ENCODE data around the gene CENPM.

Gene CENPM

GRCh38 chr22:41982865-41983264 lies 35.9 kb upstream of the CENPM start:
- TF ChIP-seq CTCF (IDR thresholded peaks at IDR 0.05), result no peak

DNA sequence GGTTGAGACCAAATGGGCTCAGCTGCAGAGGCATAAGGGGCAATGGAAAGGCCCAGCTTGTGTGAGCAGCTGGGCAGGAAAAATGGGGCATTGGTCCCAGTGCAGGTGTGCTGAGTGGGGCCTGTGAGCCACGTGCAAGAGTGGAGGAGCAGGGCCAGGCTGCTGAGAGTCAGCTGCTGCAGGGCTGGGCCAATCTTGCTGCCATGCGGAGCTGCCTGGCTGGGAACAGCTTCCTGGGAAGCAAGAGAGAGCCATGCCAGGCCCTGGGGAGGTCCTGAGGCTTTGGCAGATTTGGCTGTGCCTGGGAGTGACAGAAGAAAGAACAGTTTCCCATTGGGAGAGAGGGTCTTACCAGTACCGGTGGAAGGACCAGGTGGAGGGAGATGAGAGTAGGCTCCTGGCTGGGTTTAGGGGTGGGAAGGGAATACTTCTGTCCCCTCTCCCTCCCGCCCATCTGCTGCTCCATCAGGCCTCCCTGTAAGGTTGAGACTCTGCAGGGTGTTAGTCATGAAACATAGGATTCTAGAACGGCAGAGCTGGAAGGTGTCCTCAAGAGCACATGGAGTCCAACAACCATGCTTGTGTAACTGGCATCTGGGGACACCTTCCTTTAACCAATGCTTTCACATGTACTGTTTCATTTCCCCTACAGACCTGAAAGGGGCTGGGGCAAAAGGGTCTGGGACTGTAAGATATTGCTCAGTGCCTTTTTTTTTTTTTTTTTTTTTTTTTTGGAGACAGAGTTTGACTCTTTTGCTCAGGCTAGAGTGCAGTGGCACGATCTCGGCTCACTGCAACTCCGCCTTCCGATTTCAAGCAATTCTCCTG lies 32.7 kb upstream of the CENPM start:
- TF ChIP-seq CTCF (IDR thresholded peaks at IDR 0.05), result no peak

DNA sequence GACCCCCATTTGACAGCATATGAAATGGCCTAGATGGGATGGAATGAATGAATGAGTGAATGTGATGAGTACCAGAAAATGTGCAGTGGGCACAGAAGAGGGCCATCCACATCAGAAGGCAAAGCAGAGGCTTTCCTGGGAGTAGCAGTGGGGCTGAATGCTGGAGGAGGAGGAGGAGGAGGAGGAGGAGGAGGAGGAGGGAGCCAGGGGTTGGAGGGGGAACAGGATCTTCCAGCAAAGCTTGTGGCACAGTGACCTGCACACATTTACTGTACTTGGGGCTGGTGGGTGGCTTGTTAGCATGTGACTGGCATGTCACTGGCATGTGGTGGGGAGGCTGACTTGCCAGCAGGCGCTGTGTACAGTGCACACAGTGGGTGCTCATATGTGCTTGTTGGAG lies 31.8 kb upstream of the CENPM start:
- TF ChIP-seq CTCF (IDR thresholded peaks at IDR 0.05), result no peak

- TF ChIP-seq CTCF (IDR thresholded peaks at IDR 0.05), result no peak
Observed at GRCh38 chr22:41976961-41977566, 30.1 kb upstream of the CENPM start.

DNA sequence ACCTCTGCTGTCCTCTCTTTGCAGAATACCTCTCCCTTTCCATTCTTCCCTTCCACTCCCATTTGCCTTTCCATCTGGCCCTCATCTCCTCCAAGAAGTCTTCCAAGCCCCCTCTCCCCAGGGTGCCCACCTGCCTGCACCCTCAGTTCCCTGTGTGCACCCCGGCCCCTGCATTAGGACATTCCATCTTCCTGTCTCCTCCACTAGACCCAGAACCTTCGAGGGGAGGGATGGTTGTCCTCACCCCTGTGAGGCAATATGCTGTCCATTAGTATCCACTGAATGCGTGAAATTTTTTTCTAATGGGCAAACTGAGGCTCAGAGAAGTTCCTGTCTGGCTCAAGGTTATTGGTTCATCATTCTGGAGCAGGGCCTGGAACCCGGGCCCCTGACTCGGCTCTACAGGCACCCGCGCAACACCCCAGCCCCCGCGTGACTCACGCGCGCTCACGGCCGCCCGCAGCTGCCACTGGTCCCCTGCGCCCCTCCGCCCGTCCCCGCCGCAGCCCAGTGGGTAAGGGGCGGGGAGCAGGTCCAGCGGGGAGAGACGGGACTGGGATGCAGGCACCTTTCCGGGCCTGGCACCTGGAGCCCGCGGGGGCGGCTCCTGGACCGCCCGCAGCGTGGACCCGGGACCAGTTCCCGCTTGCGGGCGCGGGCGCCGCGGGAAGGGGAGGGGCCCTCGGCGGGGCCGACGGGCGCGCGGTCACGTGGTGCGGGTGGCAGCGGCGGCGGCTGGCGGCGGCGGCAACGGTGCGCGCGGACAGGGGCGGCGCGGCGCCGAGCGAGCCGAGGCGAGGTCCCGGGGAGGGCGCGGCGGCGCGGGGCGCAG lies 29.3 kb upstream of the CENPM start:
- no peak for TF ChIP-seq CTCF (IDR thresholded peaks at IDR 0.05)

DNA sequence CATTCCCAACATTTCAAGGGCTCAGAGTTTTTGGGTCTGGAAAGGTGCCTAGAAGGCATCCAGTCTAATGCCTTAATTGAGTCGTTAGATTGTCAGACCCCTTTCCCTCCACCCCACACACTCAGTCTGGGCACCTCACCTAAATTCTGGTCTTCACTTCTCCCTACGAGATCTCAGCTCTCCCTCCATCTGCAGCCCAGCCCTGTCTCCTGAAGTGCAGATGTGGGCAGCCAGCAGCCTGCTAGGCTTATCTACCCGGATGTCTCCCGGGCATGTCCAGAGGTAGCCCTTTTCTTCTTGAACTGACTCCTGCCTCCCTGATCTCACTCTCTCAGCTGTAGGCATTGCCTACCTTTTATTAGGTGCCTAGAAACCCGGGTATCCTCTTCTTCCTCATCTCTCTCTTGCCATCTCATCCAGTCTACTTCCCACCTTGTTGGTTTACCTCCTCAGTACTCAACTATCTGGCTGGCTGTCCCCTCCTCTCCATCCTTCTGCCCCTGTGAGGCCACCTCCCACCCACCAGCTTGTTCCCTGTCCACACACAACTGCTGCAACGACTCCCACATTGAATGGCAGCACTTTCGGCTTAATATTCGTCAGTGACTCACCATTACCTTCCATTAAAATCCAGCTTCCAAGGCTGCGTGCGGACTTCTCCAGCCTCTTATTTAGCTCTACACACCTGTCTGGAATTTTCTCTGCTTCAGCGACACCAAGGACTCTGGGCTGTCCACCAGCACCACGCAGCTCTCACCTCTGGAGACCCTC lies 28.5 kb upstream of the CENPM start:
- TF ChIP-seq CTCF (IDR thresholded peaks at IDR 0.05), result no peak

GRCh38 chr22:41974691-41975290 lies 27.8 kb upstream of the CENPM start:
- TF ChIP-seq CTCF (IDR thresholded peaks at IDR 0.05), result no peak
